KOPT-K1 (cell line): Measurements from ENCODE around the gene KIR2DL1.
"Not testable (repeated sequence)": the region's sequence is repeated elsewhere in the genome, so short reads cannot be mapped to it uniquely, and the experiment has no call there.

Source experiments
- H3K27ac ChIP-seq: fragments of 200-600 bp; sonication (generic); 2 replicates; pipeline ENCODE4 v1.5.1; 2016; ENCODE audit warnings: antibody characterized with exemption, mild to moderate bottlenecking, low read depth, low read length; ENCODE audit not compliant: poor library complexity, severe bottlenecking
- H3K36me3 ChIP-seq: fragments of 200-600 bp; sonication (generic); 2 replicates; pipeline ENCODE4 v1.5.1; 2017; ENCODE audit warnings: antibody characterized with exemption, mild to moderate bottlenecking, low read length, moderate library complexity; ENCODE audit not compliant: insufficient read depth
- H3K9me3 ChIP-seq: fragments of 200-600 bp; sonication (generic); 2 replicates; pipeline ENCODE4 v1.5.1; 2017; ENCODE audit warnings: antibody characterized with exemption, low read length, mild to moderate bottlenecking; ENCODE audit not compliant: insufficient read depth, poor library complexity, severe bottlenecking

Gene KIR2DL1

DNA sequence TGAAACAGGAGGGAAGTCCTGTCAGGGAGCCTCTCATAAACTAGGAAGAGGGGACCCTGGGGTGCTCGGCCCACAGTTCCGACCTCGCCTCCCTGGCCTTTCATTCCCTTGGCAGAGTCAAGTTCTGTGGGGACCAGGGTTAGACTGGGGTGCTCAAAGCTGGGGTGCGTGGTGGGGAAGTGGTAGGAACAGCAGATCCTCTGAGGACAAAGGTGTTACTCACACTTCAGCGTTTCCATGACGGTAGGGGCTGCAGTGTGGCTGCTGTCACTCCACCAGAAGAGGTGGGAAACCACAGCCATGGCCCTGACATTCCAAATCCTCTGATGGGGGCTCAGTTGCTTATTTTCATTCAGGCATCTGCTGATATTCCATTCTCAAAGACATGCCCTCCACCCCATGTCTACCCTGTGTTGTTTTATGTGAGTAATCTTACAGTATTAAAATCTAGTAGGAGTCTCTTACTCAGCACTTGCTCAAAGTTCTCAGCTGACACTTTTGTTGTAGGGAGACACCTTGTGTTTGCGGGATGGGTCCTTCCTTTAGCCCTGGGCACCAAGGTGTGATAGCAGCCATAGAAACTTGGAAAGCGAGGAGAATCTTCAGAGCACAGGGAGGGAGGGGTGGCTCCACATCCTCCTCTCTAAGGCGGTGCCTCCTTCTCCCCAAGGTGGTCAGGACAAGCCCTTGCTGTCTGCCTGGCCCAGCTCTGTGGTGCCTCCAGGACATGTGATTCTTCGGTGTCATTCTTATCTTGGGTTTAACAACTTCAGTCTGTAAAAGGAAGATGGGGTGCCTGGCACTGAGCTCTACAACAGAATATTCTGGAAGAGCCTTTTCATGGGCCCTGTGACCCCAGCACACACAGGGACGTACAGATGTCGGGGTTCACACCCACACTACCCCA is 13.1 kb upstream of the KIR2DL1 start:
- not testable (repeated sequence) for H3K36me3 ChIP-seq, H3K9me3 ChIP-seq, H3K27ac ChIP-seq

DNA sequence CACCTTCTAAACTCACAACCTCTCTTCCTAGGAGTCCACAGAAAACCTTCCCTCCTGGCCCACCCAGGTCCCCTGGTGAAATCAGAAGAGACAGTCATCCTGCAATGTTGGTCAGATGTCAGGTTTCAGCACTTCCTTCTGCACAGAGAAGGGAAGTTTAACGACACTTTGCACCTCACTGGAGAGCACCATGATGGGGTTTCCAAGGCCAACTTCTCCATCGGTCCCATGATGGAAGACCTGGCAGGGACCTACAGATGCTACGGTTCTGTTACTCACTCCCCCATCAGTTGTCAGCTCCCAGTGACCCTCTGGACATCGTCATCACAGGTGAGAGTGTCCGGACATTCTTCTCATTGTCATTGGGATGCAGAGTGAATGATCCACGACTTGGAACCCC is 11.0 kb upstream of the KIR2DL1 start:
- not testable (repeated sequence) for H3K27ac ChIP-seq, H3K36me3 ChIP-seq, H3K9me3 ChIP-seq

DNA sequence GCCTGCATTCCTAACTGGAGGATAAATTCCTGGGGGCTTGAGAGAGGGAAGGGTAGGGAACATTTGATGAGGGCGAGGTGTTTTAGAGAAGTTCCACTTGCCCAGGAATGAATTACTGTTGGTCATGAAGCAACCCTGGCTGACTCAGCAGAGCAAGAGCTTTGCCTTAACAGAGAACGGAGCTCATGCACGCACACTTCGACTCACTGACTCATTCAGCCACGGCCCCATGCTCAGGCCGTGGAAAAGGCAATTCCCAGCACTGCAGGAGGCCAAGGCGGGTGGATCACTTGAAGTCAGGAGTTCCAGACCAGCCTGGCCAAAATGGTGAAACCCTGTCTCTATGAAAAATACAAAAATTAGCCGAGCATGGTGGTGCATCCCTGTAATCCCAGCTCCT is 5.4 kb upstream of the KIR2DL1 start:
- H3K36me3 ChIP-seq: not testable (repeated sequence)

DNA sequence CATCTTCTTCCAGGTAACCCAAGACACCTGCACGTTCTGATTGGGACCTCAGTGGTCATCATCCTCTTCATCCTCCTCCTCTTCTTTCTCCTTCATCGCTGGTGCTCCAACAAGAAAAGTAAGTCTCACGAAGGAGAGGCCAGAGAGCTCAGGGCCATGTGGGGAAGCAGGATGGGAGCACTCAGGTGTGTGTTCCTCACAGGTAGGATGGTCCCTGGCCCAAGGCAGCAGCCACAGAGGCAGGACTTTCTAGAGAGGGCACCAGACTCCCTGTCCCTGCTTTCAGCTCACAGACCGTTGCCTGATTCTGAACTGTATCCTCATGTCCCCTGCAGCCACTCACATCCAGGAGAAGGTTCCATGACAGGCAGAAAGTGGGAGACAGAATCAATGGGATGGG is 3.1 kb upstream of the KIR2DL1 start:
- not testable (repeated sequence) for H3K36me3 ChIP-seq, H3K27ac ChIP-seq, H3K9me3 ChIP-seq

More for the DNA sequence above, 5.4 kb upstream of the KIR2DL1 start:
- H3K9me3 ChIP-seq, H3K27ac ChIP-seq: not testable (repeated sequence)

DNA sequence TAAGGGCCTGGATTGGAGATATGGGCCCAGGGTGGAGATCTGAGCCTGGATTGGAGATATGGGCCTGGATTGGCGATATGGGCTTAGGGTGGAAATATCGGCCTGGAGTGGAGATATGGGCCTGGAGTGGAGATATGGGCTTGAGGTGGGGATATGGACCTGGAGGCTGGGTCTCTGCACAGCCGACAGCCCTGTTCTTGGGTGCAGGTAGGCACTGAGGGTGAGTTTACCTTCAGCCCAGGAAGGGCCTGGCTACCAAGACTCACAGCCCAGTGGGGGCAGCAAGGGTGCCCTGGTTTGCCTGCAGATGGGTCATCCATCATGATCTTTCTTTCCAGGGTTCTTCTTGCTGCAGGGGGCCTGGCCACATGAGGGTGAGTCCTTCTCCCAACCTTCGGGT is 918 bp downstream of the KIR2DL1 start:
- not testable (repeated sequence) for H3K27ac ChIP-seq, H3K36me3 ChIP-seq, H3K9me3 ChIP-seq

DNA sequence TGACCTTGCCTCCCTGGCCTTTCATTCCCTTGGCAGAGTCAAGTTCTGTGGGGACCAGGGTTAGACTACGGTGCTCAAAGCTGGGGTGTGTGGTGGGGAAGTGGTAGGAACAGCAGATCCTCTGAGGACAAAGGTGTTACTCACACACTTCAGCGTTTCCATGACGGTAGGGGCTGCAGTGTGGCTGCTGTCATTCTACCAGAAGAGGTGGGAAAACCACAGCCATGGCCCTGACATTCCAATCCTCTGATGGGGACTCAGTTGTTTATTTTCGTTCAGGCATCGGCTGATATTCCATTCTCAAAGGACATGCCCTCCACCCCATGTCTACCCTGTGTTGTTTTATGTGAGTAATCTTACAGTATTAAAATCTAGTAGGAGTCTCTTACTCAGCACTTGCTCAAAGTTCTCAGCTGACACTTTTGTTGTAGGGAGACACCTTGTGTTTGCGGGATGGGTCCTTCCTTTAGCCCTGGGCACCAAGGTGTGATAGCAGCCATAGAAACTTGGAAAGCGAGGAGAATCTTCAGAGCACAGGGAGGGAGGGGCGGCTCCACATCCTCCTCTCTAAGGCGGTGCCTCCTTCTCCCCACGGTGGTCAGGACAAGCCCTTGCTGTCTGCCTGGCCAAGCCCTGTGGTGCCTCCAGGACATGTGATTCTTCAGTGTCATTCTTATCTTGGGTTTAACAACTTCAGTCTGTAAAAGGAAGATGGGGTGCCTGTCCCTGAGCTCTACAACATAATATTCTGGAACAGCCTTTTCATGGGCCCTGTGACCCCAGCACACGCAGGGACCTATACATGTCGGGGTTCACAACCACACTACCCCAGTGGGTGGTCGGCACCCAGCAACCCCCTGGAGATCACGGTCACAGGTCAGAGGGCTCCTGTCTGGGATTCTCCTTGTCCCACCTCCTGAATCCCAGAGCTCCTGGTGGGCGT is 1.7 kb downstream of the KIR2DL1 start:
- not testable (repeated sequence) for H3K27ac ChIP-seq, H3K36me3 ChIP-seq, H3K9me3 ChIP-seq

DNA sequence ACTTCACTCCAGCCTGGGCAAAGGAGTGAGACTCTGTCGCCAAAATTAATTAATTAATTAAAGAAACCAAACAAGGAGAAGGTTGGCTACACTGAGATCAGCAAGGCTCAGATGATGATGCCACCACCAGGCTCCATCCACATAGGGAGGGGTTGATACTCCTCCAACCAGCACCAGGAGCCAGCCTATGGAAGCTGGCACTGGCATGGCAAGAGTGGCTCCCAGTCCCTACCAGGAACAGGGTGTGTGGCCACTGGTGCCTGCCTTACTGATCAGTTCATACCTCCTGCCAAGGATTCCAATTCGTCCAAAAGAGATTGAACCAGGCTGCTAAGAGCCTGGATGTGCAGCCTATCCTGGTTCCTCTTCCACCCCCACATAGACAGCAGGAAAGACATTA is 3.1 kb downstream of the KIR2DL1 start:
- not testable (repeated sequence) for H3K9me3 ChIP-seq, H3K27ac ChIP-seq, H3K36me3 ChIP-seq

DNA sequence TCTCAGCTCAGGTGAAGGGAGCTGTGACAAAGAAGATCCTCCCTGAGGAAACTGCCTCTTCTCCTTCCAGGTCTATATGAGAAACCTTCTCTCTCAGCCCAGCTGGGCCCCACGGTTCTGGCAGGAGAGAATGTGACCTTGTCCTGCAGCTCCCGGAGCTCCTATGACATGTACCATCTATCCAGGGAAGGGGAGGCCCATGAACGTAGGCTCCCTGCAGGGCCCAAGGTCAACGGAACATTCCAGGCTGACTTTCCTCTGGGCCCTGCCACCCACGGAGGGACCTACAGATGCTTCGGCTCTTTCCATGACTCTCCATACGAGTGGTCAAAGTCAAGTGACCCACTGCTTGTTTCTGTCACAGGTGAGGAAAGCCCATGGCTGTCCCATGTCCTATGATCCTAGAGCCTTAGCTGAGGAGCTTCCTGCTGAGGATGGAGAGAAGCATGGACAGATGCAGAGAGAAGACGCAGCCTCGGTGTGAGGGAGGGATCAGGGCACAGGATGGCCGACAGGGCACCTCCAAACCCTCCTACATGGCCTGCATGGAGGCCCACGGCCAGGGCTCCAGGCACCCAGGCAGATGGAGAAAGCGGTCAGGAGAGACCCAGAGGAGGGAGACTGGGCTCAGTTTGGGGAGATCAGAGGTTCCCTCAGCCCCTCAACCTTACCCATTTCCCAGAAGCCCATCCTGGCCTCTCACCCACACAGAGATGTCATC is 5.7 kb downstream of the KIR2DL1 start:
- H3K9me3 ChIP-seq, H3K36me3 ChIP-seq: not testable (repeated sequence)

DNA sequence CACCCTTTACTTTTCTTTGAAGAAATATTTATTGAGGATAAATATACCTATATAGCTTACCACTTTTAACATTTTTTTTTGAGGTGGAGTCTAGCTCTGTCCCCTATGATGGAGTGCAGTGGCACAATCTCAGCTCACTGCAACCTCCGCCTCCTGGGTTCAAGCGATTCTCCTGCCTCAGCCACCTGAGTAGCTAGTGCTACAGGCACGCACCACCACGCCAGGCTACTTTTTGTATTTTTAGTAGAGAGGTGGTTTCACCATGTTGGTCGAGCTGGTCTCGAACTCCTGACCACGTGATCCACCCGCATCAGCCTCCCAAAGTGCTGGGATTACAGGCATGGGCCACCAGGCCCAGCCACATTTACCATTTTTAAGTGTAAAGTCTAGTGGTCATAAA is 6.2 kb downstream of the KIR2DL1 start:
- not testable (repeated sequence) for H3K36me3 ChIP-seq, H3K27ac ChIP-seq, H3K9me3 ChIP-seq

More for the DNA sequence above, 5.7 kb downstream of the KIR2DL1 start:
- H3K27ac ChIP-seq: not testable (repeated sequence)

DNA sequence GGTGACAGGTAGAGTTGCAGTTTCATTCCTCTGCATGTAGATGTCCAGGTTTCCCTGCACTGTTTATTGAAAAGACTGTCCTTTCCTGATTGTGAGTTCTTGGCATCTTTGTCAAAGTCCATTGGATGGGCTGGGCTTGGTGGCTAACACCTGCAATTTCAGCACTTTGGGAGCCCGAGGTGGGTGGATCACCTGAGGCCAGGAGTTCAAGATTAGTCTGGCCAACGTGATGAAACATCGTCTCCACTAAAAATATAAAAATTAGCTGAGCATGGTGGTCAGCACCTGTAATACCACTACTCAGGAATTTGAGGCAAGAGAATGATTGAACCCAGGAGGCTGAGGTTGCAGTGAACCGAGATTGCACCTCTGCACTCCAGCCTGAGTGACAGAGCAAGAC is 8.3 kb downstream of the KIR2DL1 start:
- not testable (repeated sequence) for H3K27ac ChIP-seq, H3K9me3 ChIP-seq, H3K36me3 ChIP-seq

DNA sequence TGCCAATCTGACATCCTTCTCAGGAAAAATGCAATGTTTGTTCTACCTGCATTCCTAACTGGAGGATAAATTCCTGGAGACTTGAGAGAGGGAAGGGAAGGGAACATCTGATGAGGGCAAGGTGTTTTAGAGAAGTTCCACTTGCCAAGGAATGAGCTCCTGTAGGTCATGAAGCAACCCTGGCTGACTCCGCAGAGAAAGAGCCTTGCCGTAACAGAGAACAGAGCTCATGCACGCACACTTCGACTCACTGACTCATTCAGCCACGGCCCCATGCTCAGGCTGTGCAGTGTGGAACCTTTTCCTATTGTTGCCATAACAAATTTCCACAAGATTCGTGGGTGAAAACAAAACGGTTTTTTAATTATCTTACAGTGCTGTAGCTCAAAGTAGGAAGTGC is 9.3 kb downstream of the KIR2DL1 start:
- not testable (repeated sequence) for H3K9me3 ChIP-seq

DNA sequence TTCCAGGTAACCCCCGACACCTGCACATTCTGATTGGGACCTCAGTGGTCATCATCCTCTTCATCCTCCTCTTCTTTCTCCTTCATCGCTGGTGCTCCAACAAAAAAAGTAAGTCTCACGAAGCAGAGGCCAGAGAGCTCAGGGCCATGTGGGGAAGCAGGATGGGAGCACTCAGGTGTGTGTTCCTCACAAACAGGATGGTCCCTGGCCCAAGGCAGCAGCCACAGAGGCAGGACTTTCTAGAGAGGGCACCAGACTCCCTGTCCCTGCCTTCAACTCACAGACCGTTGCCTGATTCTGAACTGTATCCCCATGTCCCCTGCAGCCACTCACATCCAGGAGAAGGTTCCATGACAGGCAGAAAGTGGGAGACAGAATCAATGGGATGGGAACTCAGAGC is 13.3 kb downstream of the KIR2DL1 start:
- not testable (repeated sequence) for H3K27ac ChIP-seq, H3K9me3 ChIP-seq, H3K36me3 ChIP-seq

More for the DNA sequence above, 9.3 kb downstream of the KIR2DL1 start:
- H3K36me3 ChIP-seq, H3K27ac ChIP-seq: not testable (repeated sequence)

DNA sequence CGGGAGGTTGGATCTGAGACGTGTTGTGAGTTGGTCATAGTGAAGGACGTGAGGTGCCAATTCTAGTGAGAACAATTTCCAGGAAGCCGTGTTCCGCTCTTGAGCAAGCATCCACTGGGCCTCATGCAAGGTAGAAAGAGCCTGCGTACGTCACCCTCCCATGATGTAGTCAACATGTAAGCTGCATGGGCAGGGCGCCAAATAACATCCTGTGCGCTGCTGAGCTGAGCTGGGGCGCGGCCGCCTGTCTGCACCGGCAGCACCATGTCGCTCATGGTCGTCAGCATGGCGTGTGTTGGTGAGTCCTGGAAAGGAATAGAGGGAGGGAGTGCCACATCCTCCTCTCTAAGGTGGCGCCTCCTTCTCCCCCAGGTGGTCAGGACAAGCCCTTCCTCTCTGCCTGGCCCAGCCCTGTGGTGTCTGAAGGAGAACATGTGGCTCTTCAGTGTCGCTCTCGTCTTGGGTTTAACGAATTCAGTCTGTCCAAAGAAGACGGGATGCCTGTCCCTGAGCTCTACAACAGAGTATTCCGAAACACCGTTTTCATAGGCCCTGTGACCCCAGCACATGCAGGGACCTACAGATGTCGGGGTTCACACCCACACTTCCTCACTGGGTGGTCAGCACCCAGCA is 16.6 kb downstream of the KIR2DL1 start:
- H3K9me3 ChIP-seq: not testable (repeated sequence)

DNA sequence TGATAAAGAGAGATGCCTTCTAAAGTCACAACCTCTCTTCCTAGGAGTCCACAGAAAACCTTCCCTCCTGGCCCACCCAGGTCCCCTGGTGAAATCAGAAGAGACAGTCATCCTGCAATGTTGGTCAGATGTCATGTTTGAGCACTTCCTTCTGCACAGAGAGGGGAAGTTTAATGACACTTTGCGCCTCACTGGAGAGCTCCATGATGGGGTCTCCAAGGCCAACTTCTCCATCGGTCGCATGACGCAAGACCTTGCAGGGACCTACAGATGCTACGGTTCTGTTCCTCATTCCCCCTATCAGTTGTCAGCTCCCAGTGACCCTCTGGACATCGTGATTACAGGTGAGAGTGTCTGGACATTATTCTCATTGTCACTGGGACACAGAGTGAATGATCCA is 18.6 kb downstream of the KIR2DL1 start:
- H3K9me3 ChIP-seq, H3K27ac ChIP-seq, H3K36me3 ChIP-seq: not testable (repeated sequence)

More for the DNA sequence above, 16.6 kb downstream of the KIR2DL1 start:
- not testable (repeated sequence) for H3K36me3 ChIP-seq, H3K27ac ChIP-seq

DNA sequence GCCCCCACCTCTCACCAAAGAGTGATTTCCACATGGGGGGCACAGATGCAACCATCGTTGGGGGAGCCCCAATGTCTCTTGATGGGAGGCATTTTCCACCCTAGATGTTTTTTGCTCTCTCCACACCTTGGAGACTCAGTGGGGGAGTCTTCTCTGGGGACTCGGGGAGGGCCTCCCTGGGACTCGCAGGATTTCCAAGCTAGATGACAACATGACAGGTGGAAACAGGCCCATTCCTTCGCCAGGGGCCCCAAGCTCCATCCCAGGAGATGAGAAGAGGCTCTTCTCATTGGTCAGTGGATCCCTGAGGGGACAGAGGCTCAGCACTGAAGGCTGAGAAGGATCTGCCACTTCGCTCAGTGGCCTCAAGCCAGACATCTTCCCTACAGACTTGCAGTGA is 21.1 kb downstream of the KIR2DL1 start:
- Histone ChIP-seq H3K36me3 (no peaks in the 10 kb centered on the region), H3K27ac (no peak overlapping the region), H3K9me3 (no peaks in the 10 kb centered on the region)
